Raji (cell line): Measurements from ENCODE around the gene COLEC12.

ENCODE experiments used
- POLR2A ChIP-seq: IDR thresholded peaks from 2 replicates; pipeline ENCODE4 v1.6.1; 2011; ENCODE audit warnings: low read depth, low read length, control low read depth; ENCODE audit not compliant: insufficient read depth

COLEC12 gene

GRCh38 chr18:515156-515815, 14.8 kb upstream of the COLEC12 start:
- no peak for TF ChIP-seq POLR2A

DNA sequence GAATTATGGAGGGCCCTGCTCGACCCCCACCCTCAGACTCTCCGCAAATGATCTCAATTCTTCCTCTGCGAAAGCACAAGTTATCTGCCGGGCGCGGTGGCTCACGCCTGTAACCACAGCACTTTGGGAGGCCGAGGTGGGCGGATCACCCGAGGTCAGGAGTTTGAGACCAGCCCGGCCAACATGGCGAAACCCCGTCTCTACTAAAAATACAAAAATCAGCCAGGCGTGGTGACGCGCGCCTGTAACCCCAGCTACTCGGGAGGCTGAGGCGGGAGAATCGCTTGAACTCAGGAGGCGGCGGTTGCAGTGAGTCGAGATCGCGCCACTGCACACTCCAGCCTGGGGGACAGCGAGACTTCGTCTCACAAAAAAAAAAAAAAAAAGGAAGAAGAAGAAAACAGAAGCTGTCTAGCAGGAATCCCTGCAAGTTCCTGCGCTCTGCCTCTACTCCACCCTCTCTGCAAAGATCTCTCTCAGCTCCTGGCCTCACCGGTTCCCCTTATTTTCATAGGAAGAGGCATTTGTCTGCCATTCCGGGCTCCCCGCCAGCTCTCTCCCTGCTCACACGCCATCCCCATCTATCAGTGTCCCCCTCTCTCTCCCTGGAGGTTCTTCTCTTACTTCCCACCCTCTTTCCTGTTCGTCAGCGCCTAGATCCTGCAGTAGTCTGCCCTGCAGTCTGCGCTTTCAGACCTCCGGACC, 13.5 kb upstream of the COLEC12 start:
- no peak for TF ChIP-seq POLR2A

GRCh38 chr18:512957-513356, 12.5 kb upstream of the COLEC12 start:
- no peak for TF ChIP-seq POLR2A

GRCh38 chr18:508835-509234, 8.3 kb upstream of the COLEC12 start:
- TF ChIP-seq POLR2A: no peak

GRCh38 chr18:507636-508035, 7.1 kb upstream of the COLEC12 start:
- TF ChIP-seq POLR2A: no peak

DNA sequence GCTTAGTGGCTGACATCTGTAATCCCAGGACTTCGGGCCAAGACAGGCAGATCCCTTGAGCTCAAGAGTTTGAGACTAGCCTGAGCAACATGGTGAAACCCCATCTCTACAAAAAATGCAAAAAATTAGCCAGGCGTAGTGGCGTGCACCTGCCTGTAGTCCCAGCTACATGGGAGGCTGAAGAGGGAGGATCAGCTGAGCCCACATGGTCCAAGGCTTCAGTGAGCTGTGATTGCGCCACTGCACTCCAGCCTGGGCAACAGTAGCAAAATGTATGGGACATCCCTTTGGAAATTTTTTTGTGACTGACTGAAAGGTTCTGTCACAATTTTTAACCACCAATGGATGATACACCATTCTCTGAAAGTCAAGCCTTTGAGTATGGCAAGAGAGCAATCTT, 6.3 kb upstream of the COLEC12 start:
- no peak for TF ChIP-seq POLR2A

GRCh38 chr18:506264-506663, 5.8 kb upstream of the COLEC12 start:
- TF ChIP-seq POLR2A: no peak

- TF ChIP-seq POLR2A: no peak
Observed at GRCh38 chr18:505483-506122, 5.1 kb upstream of the COLEC12 start.

DNA sequence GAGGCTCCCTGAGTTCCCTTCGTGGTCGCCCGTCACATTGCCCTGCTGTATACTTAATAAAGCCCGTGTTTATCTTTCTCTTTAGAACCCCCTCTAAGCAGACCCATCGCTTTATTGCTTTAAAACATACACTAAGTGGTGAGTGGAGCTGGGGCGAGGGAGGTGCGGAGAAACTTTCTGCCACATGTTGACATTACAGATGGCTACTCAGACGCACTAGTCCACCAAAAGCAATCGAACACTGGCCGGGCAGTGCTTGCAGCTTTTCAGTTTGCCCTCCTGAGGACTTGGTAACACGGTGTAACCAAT, 859 bp upstream of the COLEC12 start:
- TF ChIP-seq POLR2A: no peak

DNA sequence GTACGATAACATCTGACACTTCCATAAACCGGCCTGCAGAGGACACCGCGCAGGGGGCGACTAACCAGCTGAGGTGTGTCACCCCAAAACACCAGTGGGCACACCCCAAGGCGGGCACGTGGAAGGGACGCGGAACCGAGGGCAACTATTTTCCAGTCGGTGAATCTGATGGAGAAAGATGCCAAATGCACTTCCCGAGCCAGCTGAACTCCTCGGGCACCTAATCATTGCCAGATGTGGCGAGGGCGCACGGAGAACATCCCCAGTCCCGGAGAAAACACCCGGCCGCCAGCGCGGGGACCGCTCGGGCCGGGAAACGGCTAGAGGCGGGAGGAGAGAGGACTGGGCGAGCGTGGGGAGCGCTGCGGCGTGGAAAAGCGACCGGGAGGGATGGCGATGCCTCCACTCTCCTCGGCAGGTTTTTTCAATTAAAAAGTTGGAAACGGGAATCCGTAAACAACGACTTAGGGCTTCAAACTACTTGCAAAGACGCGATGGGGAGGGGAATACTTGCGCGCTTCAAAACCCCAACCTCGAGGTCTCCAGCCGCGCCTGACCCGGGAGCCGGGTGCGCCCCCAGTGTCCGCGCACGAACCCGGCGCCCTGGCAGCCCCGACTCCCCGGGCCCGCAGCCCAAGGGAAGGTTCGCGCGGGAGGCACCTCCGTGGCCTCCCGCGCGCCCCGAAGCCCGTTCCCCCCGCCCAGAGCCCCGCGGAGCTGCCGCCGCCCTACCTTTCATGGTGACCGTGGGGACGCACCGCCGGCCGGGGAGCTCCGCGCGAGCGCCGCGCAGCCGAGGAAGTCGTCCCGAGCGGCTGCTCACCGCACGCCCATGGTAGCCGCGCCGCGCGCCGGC, 497 bp downstream of the COLEC12 start:
- TF ChIP-seq POLR2A: no peak

GRCh38 chr18:498931-499775, 1.3 kb downstream of the COLEC12 start:
- no peak for TF ChIP-seq POLR2A

- no peak for TF ChIP-seq POLR2A
Observed at GRCh38 chr18:497688-498087, 2.8 kb downstream of the COLEC12 start.

- no peak for TF ChIP-seq POLR2A
Observed at GRCh38 chr18:495452-495851, 5.0 kb downstream of the COLEC12 start.

- TF ChIP-seq POLR2A: no peak
Observed at GRCh38 chr18:495017-495416, 5.5 kb downstream of the COLEC12 start.
